CD14-positive monocyte (primary cell): ENCODE data around the gene UNC13B. TPM values are rescaled to one million over a fixed set of nuclear protein-coding genes. Genes with fewer than 3 reads are reported as not detected.

Source experiments
- DNase-seq, 3 donors: peaks; one replicate each; pipeline ENCODE4 v3.0.0-alpha.2; 2011 to 2022
- H2AFZ ChIP-seq: 2 replicates; pipeline ENCODE4 v1.6.0; 2012; ENCODE audit warnings: mild to moderate bottlenecking, low read depth, low read length, inconsistent platforms; ENCODE audit not compliant: insufficient read depth, poor library complexity, severe bottlenecking
- H3K27ac ChIP-seq, 2 donors: 1 replicate in 1 of 2; 2 replicates in 1 of 2; pipeline ENCODE4 v1.5.1; 2012 to 2013; ENCODE audit warnings: low read length in 2 of 2, control low read depth in 1 of 2, inconsistent platforms in 1 of 2, low read depth in 1 of 2, mild to moderate bottlenecking in 1 of 2
- H3K27me3 ChIP-seq, 2 donors: one replicate each; pipeline versions ENCODE4 v1.6.0 to v1.6.1; 2011 to 2013; ENCODE audit warnings: low read length in 2 of 2; ENCODE audit not compliant: control insufficient read depth in 2 of 2, insufficient read depth in 2 of 2
- H3K36me3 ChIP-seq, 2 donors: replicated peaks in 1 of 2; 1 replicate in 1 of 2; 2 replicates in 1 of 2; pipeline versions ENCODE4 v1.5.1 to v1.6.1; 2012 to 2013; ENCODE audit warnings: low read length in 2 of 2, control low read depth in 1 of 2, inconsistent platforms in 1 of 2, mild to moderate bottlenecking in 1 of 2; ENCODE audit not compliant: insufficient read depth in 2 of 2, control insufficient read depth in 1 of 2
- H3K4me1 ChIP-seq, 2 donors: 1 replicate in 1 of 2; 2 replicates in 1 of 2; pipeline versions ENCODE4 v1.5.1 to v1.6.1; 2012 to 2013; ENCODE audit warnings: low read length in 2 of 2, control low read depth in 1 of 2, inconsistent platforms in 1 of 2, mild to moderate bottlenecking in 1 of 2, moderate library complexity in 1 of 2; ENCODE audit not compliant: insufficient read depth in 2 of 2, control insufficient read depth in 1 of 2
- H3K4me2 ChIP-seq: replicated peaks from 2 replicates; pipeline ENCODE3; 2012; ENCODE audit warnings: low read length, moderate library complexity, mild to moderate bottlenecking; ENCODE audit not compliant: poor library complexity, severe bottlenecking; ENCODE audit errors: extremely low read depth
- H3K4me3 ChIP-seq, 3 experiments: fragments of 200-600 bp in 1 of 3; sonication (generic) in 1 of 3; replicated peaks in 1 of 3; 1 replicate in 2 of 3; 2 replicates in 1 of 3; pipeline ENCODE4 v1.5.1; 2011 to 2013; ENCODE audit warnings: low read length in 3 of 3, mild to moderate bottlenecking in 3 of 3, control low read depth in 2 of 3, low read depth in 2 of 3, inconsistent platforms in 1 of 3, moderate library complexity in 1 of 3
- H3K79me2 ChIP-seq: 2 replicates; pipeline ENCODE4 v1.6.0; 2012; ENCODE audit warnings: mild to moderate bottlenecking, control low read depth, inconsistent platforms, low read length, moderate library complexity; ENCODE audit not compliant: insufficient read depth
- H3K9ac ChIP-seq: 2 replicates; pipeline ENCODE4 v1.6.0; 2017; ENCODE audit warnings: low read length, mild to moderate bottlenecking; ENCODE audit not compliant: insufficient read depth, poor library complexity, severe bottlenecking
- H3K9me3 ChIP-seq, 2 donors: replicated peaks in 1 of 2; 1 replicate in 1 of 2; 2 replicates in 1 of 2; pipeline versions ENCODE4 v1.5.1 to v1.6.1; 2012 to 2013; ENCODE audit warnings: low read length in 2 of 2, control low read depth in 1 of 2; ENCODE audit not compliant: control insufficient read depth in 1 of 2, insufficient read depth in 1 of 2
- H4K20me1 ChIP-seq: 2 replicates; pipeline ENCODE4 v1.6.0; 2012; ENCODE audit warnings: mild to moderate bottlenecking, low read length, control low read depth, moderate library complexity; ENCODE audit not compliant: insufficient read depth
- H3K27ac Mint-ChIP-seq, 7 donors: one replicate each; pipeline ENCODE4 v1.8.0; 2020; ENCODE audit warnings: mild to moderate bottlenecking in 7 of 7, mixed read lengths in 7 of 7, moderate library complexity in 6 of 7, inconsistent platforms in 2 of 7
- H3K27me3 Mint-ChIP-seq, 3 donors: one replicate each; pipeline ENCODE4 v1.8.0; 2021 to 2022; ENCODE audit warnings: low read depth in 3 of 3, mild to moderate bottlenecking in 3 of 3, mixed read lengths in 3 of 3, moderate library complexity in 3 of 3, inconsistent platforms in 1 of 3
- H3K36me3 Mint-ChIP-seq, 2 donors: one replicate each; pipeline ENCODE4 v1.8.0; 2020; ENCODE audit warnings: mixed read lengths in 2 of 2, inconsistent platforms in 1 of 2, mild to moderate bottlenecking in 1 of 2
- H3K4me1 Mint-ChIP-seq: one replicate; pipeline ENCODE4 v1.8.0; 2020; ENCODE audit warnings: mild to moderate bottlenecking, mixed read lengths
- H3K4me3 Mint-ChIP-seq, 2 donors: one replicate each; pipeline ENCODE4 v1.8.0; 2020; ENCODE audit warnings: mild to moderate bottlenecking in 2 of 2, mixed read lengths in 2 of 2, moderate library complexity in 1 of 2
- H3K9me3 Mint-ChIP-seq, 7 donors: one replicate each; pipeline ENCODE4 v1.8.0; 2020 to 2022; ENCODE audit warnings: mixed read lengths in 7 of 7, mild to moderate bottlenecking in 6 of 7, moderate library complexity in 6 of 7, inconsistent platforms in 2 of 7
- WGBS: methylation state at CpG from one replicate; pipeline ENCODE4 v1.1.5; 2013; ENCODE audit warnings: missing lambda C conversion rate; ENCODE audit not compliant: insufficient coverage; 5-methylcytosine and 5-hydroxymethylcytosine counted together
- intact Hi-C, 2 donors: fragments of 100-400 bp; cut with micrococcal nuclease; formaldehyde crosslinking; loops; one replicate each; pipeline versions ENCODE4 v1.15.0 to v1.15.1; 2023
- polyA plus RNA-seq, 3 donors: library from polyadenylated mRNA; depleted of rRNA in 1 of 3; unstranded in 2 of 3; stranded (reverse) in 1 of 3; fragments of 300-500 nt in 2 of 3; fragments of >200 nt in 1 of 3; fragmentation: Illumina TruSeq in 2 of 3; gene quantifications; 1 replicate in 2 of 3; 2 replicates in 1 of 3; pipeline ENCODE4 v1.2.3, GENCODE V29; 2012 to 2021
- TF ChIP-seq, protein P1 (sequence below): fragments of 200-600 bp; IDR thresholded peaks from one replicate; pipeline ENCODE4 v1.8.0; 2022; ENCODE audit warnings: antibody characterized with exemption, mild to moderate bottlenecking

UNC13B gene
- polyA plus RNA-seq, 3 donors, result 0.41 to 0.81 (median 0.66) TPM

DNA sequence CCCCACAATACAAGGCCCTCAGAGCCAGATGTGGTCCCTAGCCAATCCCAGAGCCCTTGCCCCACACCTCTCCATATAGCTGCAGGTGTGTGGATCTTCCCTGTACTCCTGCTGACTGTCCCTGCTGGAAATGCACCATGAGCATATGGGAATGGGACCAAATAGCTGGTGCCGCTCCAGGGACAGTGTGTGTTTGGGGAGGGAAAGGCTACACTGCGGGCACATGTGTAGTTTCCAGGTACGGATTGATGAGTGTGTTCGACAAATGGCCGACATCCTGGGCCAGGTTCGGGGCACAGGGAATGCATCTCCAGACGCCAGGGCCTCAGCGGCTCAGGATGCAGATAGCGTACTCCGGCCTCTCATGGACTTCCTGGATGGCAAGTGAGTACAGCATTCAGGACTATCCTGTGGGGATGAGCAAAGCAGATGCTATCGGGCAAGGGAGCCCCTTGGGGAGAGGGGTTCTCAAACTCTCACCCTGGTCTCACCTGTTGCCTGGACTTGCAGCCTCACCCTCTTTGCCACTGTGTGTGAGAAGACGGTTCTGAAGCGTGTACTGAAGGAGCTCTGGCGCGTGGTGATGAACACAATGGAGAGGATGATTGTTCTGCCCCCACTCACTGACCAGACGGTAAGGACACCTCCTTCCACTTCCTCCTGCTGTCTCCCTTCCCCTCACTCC, 237.0 kb downstream of the UNC13B start:
- Mint-ChIP-seq H3K9me3 (peaks cover 0 to 3% (median 0%) of the 10 kb centered on the region in 7 donors), H3K27me3 (peaks cover 0 to 7% (median 5%) of the 10 kb centered on the region in 3 donors), H3K36me3 (no peaks in the 10 kb centered on the region), H3K27ac (no peak overlapping the region), H3K4me3 (peak overlapping the region in 1 of 2 donors; percentile 4), H3K4me1 (no peaks in the 10 kb centered on the region)
- intact Hi-C loops, result no loop called here
- H3K4me1 ChIP-seq, result no peaks in the 10 kb centered on the region
- TF ChIP-seq, protein P1, sequence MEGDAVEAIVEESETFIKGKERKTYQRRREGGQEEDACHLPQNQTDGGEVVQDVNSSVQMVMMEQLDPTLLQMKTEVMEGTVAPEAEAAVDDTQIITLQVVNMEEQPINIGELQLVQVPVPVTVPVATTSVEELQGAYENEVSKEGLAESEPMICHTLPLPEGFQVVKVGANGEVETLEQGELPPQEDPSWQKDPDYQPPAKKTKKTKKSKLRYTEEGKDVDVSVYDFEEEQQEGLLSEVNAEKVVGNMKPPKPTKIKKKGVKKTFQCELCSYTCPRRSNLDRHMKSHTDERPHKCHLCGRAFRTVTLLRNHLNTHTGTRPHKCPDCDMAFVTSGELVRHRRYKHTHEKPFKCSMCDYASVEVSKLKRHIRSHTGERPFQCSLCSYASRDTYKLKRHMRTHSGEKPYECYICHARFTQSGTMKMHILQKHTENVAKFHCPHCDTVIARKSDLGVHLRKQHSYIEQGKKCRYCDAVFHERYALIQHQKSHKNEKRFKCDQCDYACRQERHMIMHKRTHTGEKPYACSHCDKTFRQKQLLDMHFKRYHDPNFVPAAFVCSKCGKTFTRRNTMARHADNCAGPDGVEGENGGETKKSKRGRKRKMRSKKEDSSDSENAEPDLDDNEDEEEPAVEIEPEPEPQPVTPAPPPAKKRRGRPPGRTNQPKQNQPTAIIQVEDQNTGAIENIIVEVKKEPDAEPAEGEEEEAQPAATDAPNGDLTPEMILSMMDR, result no peak
- no peak overlapping the region for H3K27ac ChIP-seq
- 96% methylated on average over 11 of the region's 16 CpGs for WGBS
- H3K27me3 ChIP-seq, result no peaks in the 10 kb centered on the region
- H2AFZ ChIP-seq, result no peak overlapping the region
- no peaks in the 10 kb centered on the region for H4K20me1 ChIP-seq
- H3K4me3 ChIP-seq, result no peak overlapping the region
- no peak overlapping the region for H3K4me2 ChIP-seq
- H3K9me3 ChIP-seq, result no peaks in the 10 kb centered on the region
- no peaks in the 10 kb centered on the region for H3K36me3 ChIP-seq
- no peak for DNase-seq
- H3K9ac ChIP-seq, result no peak overlapping the region
- H3K79me2 ChIP-seq, result no peaks in the 10 kb centered on the region

- peak overlapping the region in 1 of 7 donors; percentile 38 for H3K27ac Mint-ChIP-seq
- Histone ChIP-seq H3K27ac (no peak overlapping the region), H3K36me3 (no peaks in the 10 kb centered on the region), H4K20me1 (no peaks in the 10 kb centered on the region), H3K27me3 (peaks cover 0 to 4% of the 10 kb centered on the region in 2 donors), H3K4me3 (no peak overlapping the region), H2AFZ (no peak overlapping the region), H3K79me2 (no peaks in the 10 kb centered on the region), H3K4me2 (no peak overlapping the region), H3K9ac (no peak overlapping the region), H3K9me3 (no peaks in the 10 kb centered on the region), H3K4me1 (peaks cover 5 to 13% of the 10 kb centered on the region in 2 donors)
- peaks cover 0 to 4% (median 0%) of the 10 kb centered on the region in 7 donors for H3K9me3 Mint-ChIP-seq
- intact Hi-C loops, result no loop called here
- DNase-seq, result no peak
- peaks cover 21% of the 10 kb centered on the region for H3K4me1 Mint-ChIP-seq
- WGBS, result 88% methylated on average over 1 of the region's 3 CpGs
- peaks cover 9 to 14% (median 10%) of the 10 kb centered on the region in 3 donors for H3K27me3 Mint-ChIP-seq
- TF ChIP-seq, protein P1, result no peak
- no peak overlapping the region for H3K4me3 Mint-ChIP-seq
- H3K36me3 Mint-ChIP-seq, result no peaks in the 10 kb centered on the region
These were observed 243.1 kb downstream of the UNC13B start for GRCh38 chr9:35404865-35405264.
